Endometrial microvascular endothelial cells (primary cell): ENCODE measurements around the gene AKAP8. TPM values are rescaled to one million over a fixed set of nuclear protein-coding genes. Genes with fewer than 3 reads are reported as not detected.
"Not testable (repeated sequence)": the region's sequence is repeated elsewhere in the genome, so short reads cannot be mapped to it uniquely, and the experiment has no call there.

Experiments
- in situ Hi-C: cut with HindIII; loops from 2 replicates; pipeline ENCODE4 v1.10.0; 2017; ENCODE audit warnings: low sequenced_read_pairs, low pct_unique_long_range_greater_than_20kb; ENCODE audit errors: inconsistent ontology term
- total RNA-seq: library from RNA; depleted of rRNA; stranded (reverse); fragments of >200 nt; gene quantifications from one replicate; pipeline ENCODE4 v1.2.3, GENCODE V29; 2015; ENCODE audit errors: inconsistent ontology term

Gene AKAP8
- total RNA-seq, 1 donor from 2014 or later = 21.2 TPM

GRCh38 chr19:15353908-15354307, 25.7 kb downstream of the AKAP8 start:
- in situ Hi-C loops = no loop called here

- in situ Hi-C loops = not testable (repeated sequence)
Measured at GRCh38 chr19:15352535-15352934, 27.1 kb downstream of the AKAP8 start.

GRCh38 chr19:15341328-15341727, 38.3 kb downstream of the AKAP8 start:
- in situ Hi-C loops = not testable (repeated sequence)

- in situ Hi-C loops = no loop called here
Measured at GRCh38 chr19:15340086-15340485, 39.5 kb downstream of the AKAP8 start.

- in situ Hi-C loops = no loop called here
Measured at GRCh38 chr19:15337202-15337601, 42.4 kb downstream of the AKAP8 start.

GRCh38 chr19:15335992-15336391, 43.6 kb downstream of the AKAP8 start:
- in situ Hi-C loops = not testable (repeated sequence)

GRCh38 chr19:15332311-15332996, 47.1 kb downstream of the AKAP8 start, which contains the start of gene BRD4:
Gene BRD4 (minus strand): TSS chr19:15332539. CDS start chr19:15273099, 59,440 bp downstream.
- in situ Hi-C loops = no loop called here

- in situ Hi-C loops = no loop called here
Measured at GRCh38 chr19:15331419-15332310, 47.9 kb downstream of the AKAP8 start.

GRCh38 chr19:15330801-15331418, 48.7 kb downstream of the AKAP8 start:
- in situ Hi-C loops = no loop called here

GRCh38 chr19:15328312-15328711, 51.3 kb downstream of the AKAP8 start:
- in situ Hi-C loops = no loop called here

GRCh38 chr19:15324791-15325519, 54.6 kb downstream of the AKAP8 start:
- in situ Hi-C loops = no loop called here

GRCh38 chr19:15323496-15324235, 55.9 kb downstream of the AKAP8 start:
- in situ Hi-C loops = no loop called here

- in situ Hi-C loops = no loop called here
Measured at GRCh38 chr19:15321739-15322138, 57.8 kb downstream of the AKAP8 start.

GRCh38 chr19:15320116-15320515, 59.5 kb downstream of the AKAP8 start:
- in situ Hi-C loops = no loop called here

GRCh38 chr19:15318241-15318691, 61.3 kb downstream of the AKAP8 start:
- in situ Hi-C loops = no loop called here

- in situ Hi-C loops = no loop called here
Measured at GRCh38 chr19:15317392-15318071, 62.1 kb downstream of the AKAP8 start.

GRCh38 chr19:15316498-15316897, 63.1 kb downstream of the AKAP8 start:
- in situ Hi-C loops = no loop called here

- in situ Hi-C loops = no loop called here
Measured at GRCh38 chr19:15315101-15315500, 64.5 kb downstream of the AKAP8 start.
